Activated CD8-positive, alpha-beta memory T cell treated with anti-CD3 and anti-CD28 coated beads for 36 hours (primary cell): Measurements from ENCODE around the gene TMEM201. TPM values are rescaled to one million over a fixed set of nuclear protein-coding genes. Genes with fewer than 3 reads are reported as not detected.

Experiments used
- CTCF ChIA-PET: fragments of 350-600 bp; sonication (Branson Sonifier 250); formaldehyde crosslinking; loops from one replicate; lab custom pipeline; 2021; ENCODE audit warnings: antibody characterized with exemption; lab: Charles Lee
- POLR2A ChIA-PET: fragments of 350-600 bp; sonication (Branson Sonifier 250); formaldehyde crosslinking; loops from one replicate; lab custom pipeline; 2021; ENCODE audit warnings: antibody characterized with exemption; lab: Charles Lee
- total RNA-seq, 2 experiments: library from RNA; stranded (reverse); gene quantifications; one replicate each; pipeline ENCODE4 v1.2.3, GENCODE V29; 2021

TMEM201 gene
- total RNA-seq, 2 experiments from 2014 or later = 34.9 to 35.6 TPM

DNA sequence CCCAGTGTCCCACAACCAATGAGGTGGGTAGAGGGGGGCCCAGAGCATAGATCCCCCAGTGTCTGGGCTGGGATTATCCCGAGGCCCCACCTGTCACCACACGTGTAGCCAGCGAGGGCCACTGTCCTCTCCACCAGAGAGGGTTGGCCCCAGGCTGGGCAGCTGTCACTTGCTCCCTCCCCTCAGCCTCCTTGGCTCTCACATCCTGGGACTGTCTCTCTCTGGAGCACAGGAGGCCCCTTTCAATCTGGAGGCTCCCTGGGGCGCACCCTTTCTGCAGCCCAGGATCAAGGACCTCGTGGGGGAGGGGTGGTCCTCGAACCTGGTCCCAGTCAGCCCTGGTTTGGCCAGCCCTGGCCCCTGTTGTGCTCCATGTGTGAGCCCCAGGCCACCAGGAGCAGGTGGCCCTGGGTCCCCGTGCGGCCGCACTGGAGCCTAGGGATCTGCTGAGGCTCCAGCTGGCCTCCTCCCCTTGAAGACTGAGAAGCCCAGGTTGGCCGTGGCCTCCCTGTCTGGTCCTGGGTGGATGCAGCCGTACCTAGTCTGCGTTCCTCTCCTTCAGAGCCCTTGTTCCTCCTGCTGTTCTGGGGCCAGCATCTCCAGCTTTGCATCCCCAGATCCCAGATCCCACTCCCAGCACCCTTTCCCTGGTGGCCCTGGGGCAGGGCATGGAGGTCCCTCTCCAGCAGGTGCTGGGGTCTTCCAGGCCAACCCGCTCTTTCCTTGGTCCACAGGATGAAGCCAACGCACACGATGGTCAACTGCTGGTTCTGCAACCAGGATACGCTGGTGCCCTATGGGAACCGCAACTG lies 6.7 kb downstream of the TMEM201 start:
- ChIA-PET POLR2A (no interaction called here), CTCF (no interaction called here)

- CTCF ChIA-PET = no interaction called here
These were observed 7.2 kb downstream of the TMEM201 start for GRCh38 chr1:9595968-9596340.

DNA sequence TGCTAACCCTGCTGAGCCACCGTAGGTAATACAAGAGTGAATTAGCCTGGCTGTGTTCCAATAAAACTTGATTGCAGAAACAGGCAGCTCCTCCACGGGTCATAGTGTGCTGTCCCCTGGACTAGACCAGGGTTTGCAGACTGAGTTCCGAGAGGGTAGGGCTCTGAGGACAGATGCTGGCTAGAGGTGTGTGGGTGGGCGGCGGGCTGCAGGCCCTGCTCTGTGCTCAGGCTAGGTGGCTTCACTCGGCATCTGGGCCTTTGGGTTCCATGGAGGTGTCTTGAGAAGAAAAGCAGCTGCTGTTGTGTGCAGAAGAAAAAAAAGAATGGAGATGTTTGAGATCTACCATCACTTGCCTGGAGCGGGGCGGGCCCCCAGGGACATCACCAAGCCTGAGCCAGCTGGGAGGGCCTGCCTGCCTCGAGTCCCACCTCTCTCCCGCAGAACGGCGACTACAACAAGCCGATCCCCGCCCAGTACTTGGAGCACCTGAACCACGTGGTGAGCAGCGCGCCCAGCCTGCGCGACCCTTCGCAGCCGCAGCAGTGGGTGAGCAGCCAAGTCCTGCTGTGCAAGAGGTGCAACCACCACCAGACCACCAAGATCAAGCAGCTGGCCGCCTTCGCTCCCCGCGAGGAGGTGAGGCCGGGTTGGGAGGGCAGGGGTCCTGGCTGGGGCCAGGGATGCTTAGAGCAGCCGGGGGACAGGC lies 7.9 kb downstream of the TMEM201 start:
- ChIA-PET CTCF (no interaction called here), POLR2A (no interaction called here)

More at GRCh38 chr1:9595968-9596340, 7.2 kb downstream of the TMEM201 start:
- POLR2A ChIA-PET = no interaction called here

DNA sequence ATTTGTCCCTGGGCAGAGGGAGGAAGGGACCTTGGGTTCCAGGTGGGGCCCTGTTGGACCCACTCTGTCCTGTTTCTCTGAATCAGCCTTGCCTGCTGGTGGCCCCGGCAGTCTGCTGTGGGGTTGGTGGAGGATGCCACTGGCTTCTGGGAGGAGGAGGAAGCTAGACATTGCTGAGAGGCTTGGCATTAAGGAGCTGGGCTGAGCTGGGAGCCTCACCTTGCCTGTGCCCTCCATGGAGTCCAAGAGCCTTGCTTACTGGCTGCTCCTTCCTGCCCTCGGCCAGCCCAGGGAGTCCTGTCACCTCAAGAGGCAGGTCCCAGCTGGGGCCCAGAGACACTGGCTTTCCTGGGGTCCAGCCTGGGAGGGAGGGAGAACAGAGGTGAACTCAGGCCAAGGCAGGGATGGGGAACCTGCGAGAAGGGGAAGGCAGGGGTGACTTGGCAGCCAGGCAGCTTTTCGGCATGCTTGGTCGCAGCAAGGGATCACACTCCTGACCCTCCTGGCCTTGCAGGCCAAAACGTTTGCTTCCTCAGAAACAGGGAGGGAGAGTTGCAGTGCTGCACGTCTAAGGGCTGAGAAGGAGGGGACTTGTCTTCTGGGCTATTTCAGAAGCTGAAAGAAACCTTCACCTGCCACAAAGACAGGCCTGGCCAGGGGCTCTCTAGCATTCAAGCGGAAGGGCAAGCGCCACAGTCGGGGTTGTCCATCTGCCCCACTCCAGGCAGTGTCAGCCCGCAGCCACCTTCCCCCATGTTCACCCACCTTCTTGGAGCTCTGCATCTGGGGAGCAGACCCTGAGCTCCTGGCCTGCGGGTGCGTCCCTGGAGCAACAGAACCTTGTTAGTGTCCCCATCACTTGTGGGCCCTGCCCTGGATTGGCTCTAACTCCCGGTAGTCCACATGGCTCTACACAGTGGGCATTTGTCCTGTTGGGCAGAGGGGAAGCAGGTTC lies 8.9 kb downstream of the TMEM201 start:
- ChIA-PET CTCF (interaction anchor here (0.5 kb wide), 1 partner anchor 56 kb away, joined by 4 read pairs; no protein-coding TSS in a partner anchor), POLR2A (interaction anchor here (0.6 kb wide), 1 partner anchor 328 kb away, joined by 4 read pairs; no protein-coding TSS in a partner anchor)

DNA sequence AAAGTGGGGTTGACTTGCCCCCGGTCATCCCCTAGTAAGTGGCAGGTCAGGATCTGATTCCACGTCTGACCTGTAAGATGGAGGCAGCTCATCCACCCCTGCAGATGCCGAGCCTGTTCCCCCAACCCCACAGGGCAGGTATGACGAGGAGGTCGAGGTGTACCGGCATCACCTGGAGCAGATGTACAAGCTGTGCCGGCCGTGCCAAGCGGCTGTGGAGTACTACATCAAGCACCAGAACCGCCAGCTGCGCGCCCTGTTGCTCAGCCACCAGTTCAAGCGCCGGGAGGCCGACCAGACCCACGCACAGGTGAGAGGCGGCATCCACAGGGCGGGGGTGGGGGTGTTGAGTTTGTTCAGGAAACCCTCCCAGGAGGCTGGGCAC lies 9.6 kb downstream of the TMEM201 start:
- ChIA-PET CTCF (interaction anchor here (0.6 kb wide), 1 partner anchor 1527 kb away, joined by 8 read pairs; no protein-coding TSS in a partner anchor), POLR2A (no interaction called here)

DNA sequence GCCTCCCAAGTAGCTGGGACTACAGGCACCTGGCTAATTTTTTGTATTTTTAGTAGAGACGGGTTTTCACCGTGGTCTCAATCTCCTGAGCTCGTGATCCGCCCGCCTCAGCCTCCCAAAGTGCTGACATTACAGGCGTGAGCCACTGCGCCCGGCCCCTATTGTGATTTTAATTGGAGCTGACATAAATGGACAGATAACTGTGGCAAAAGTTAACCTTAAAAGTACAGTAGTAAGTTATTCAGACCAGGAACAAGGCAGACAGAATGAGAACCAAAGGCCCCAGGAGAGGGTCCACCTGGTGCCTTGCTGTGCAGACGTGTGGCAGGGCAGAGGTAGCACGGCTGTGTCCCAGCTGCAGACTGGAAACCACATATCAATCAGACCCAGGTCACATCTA lies 11.0 kb downstream of the TMEM201 start:
- CTCF ChIA-PET = no interaction called here
- POLR2A ChIA-PET = no interaction called here

DNA sequence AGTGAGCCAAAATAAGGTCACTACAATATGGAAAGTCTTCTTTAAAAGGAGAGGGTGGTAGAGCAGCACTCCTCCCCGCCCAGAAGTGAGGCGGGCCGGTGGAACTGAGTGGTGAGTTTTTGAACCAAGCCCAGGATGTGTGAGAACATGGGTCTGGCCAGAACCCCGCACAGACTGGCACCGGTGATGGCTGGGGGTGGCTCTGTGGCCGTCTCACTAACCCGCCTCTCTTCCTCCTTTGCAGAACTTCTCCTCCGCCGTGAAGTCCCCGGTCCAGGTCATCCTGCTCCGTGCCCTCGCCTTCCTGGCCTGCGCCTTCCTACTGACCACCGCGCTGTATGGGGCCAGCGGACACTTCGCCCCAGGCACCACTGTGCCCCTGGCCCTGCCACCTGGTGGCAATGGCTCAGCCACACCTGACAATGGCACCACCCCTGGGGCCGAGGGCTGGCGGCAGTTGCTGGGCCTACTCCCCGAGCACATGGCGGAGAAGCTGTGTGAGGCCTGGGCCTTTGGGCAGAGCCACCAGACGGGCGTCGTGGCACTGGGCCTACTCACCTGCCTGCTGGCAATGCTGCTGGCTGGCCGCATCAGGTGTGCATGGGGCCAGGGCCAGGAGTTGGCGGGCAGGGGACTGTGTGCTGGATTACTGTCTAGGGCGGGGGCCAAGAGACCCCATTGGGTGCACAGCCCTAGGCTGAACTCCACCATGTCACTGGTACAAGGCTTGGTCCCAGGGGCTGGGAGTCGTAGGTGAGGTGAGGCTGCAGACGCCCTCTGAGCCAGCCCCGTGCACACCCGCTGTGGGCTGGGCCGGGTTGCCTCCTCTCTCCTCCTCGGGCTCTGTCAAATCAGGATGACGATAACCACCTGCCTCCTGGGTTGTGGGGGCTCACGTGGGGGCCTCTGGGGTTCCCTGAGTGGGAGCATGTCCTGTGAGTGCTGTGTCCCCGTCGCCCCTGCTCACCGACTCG lies 12.4 kb downstream of the TMEM201 start:
- ChIA-PET POLR2A (no interaction called here), CTCF (no interaction called here)

GRCh38 chr1:9601942-9602793 lies 13.5 kb downstream of the TMEM201 start:
- CTCF ChIA-PET = no interaction called here
- POLR2A ChIA-PET = no interaction called here

- POLR2A ChIA-PET = no interaction called here
These were observed 14.1 kb downstream of the TMEM201 start for GRCh38 chr1:9602794-9603167.

DNA sequence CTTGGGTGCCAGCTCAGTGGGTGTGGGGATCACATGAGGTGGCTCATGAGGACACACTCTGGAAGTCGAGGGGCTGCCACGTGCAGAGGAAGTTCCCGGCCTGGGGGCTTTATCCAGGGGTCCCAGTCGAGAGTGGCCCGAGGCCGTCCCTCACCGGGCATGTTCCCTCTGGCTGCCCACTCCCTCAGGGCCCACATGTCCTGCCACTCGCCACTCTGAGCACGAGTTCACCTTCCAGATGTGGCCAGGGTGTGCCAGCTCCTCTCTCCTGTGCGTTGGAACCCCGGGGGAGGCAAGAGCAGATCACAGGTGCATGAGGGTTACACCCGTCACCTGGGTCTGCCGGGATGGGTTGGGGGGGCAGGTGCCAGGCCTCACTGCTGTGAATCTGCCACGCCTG lies 14.6 kb downstream of the TMEM201 start:
- POLR2A ChIA-PET = no interaction called here

More at GRCh38 chr1:9602794-9603167, 14.1 kb downstream of the TMEM201 start:
- CTCF ChIA-PET = no interaction called here

GRCh38 chr1:9603766-9604753 lies 15.3 kb downstream of the TMEM201 start:
- ChIA-PET CTCF (no interaction called here), POLR2A (no interaction called here)

More for the DNA sequence above, 14.6 kb downstream of the TMEM201 start:
- CTCF ChIA-PET = no interaction called here

GRCh38 chr1:9604836-9605235 lies 16.1 kb downstream of the TMEM201 start:
- ChIA-PET POLR2A (no interaction called here), CTCF (no interaction called here)

DNA sequence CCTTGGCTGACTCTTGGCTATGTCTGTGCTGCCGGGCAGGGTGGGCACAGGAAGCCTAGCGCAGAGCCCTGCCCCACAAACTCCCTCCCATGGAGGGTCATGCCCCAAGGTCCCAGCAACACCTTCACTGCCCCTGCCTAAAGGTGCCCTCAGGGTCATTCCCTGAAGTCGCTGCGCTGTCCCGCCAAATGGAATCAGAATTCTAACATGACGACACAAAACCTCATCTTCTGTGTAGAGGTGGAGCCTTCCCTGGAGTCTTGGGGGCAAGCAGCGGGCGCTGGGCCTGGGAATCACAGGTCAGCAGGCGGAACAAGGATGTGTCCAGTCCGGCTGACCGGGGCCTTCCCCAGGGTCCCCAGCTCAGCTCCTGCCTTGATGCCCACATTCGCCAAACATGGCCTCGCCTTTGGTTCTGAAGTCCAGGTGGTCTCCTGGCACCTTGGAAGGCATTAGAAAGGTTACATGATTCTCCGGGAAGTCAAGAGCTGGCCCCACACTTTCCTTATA lies 17.3 kb downstream of the TMEM201 start:
- ChIA-PET CTCF (interaction anchor here (0.6 kb wide), 1 partner anchor 285 kb away, joined by 4 read pairs; no protein-coding TSS in a partner anchor), POLR2A (no interaction called here)

DNA sequence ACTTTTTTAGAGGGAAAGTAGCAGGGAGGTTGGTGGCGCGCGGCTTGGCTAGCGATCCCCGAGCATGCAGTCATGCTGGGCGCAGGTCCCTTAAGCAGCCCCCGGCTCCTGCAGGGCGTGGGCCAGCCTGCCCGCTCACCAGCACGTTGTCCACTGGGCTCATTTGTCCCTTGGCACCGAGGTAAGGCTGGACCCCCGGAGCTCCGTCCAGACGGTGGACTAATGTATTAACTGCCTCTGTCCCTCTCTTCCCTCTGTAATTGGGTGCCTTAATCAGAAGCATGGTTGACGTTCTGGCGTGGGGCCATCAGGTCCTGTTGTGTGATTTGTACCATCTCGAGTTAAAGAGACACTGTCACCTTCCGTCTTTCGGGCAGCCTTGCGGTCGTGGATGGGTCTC lies 17.7 kb downstream of the TMEM201 start:
- ChIA-PET CTCF (interaction anchor here (0.6 kb wide), 1 partner anchor 284 kb away, joined by 4 read pairs; no protein-coding TSS in a partner anchor), POLR2A (no interaction called here)

DNA sequence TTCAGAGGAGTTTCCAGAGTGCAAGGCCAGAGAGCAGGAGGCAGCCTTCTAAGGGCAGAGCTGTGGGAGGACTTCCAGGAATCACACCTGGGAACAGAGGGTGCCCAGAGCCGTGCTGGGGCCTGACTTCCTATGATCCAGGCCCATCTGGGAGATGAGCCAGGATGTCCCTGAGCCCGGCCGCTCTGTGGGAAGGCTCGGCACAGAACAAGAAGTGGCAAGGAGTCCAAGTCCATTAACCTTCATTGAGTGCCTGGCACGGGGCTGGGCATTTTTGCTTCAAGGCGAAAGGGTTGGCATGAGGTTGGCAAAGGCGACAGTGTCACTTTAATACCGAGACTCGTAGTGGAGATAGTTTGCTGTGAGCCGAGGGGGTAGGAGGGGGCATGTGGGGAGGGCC lies 18.2 kb downstream of the TMEM201 start:
- ChIA-PET POLR2A (no interaction called here), CTCF (interaction anchor here (1.4 kb wide), 1 partner anchor 20 kb away, joined by 3 read pairs; no protein-coding TSS in a partner anchor)

DNA sequence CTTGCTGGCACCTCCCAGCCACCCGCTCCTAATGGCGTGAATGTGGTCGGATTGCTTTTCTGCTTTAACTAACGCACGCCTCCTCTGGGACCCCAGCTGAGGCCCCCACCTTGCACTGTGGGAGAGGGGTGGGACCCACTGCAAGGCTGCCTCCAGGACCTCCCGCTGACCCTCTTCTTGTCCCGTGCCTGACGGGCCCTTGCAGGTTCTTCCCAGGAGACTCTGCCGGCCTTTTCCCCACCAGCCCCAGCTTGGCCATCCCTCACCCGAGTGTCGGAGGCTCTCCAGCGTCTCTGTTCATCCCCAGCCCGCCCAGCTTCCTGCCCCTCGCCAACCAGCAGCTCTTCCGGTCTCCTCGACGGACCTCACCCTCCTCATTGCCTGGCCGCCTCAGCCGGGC lies 18.6 kb downstream of the TMEM201 start:
- POLR2A ChIA-PET = no interaction called here
- CTCF ChIA-PET = interaction anchor here (1.2 to 1.4 kb wide), 2 partner anchors 10 to 19 kb away, joined by 3 read pairs; no protein-coding TSS in a partner anchor
